Left ventricle myocardium inferior (tissue), 1 donor: Measurements from ENCODE around the gene TYW1B. TPM values are rescaled to one million over a fixed set of nuclear protein-coding genes. Genes with fewer than 3 reads are reported as not detected.
A peak's percentile ranks its signal among the peaks of the same experiment; 100 is the strongest.
"Not testable (repeated sequence)": the region's sequence is repeated elsewhere in the genome, so short reads cannot be mapped to it uniquely, and the experiment has no call there.

Experiments
- DNase-seq: peaks from one replicate; pipeline ENCODE4 v3.0.0-alpha.2; 2020
- H3K27ac ChIP-seq: fragments of 200-600 bp; replicated peaks from 2 replicates; pipeline ENCODE4 v1.8.0; 2021
- H3K27me3 ChIP-seq: fragments of 200-600 bp; 2 replicates; pipeline ENCODE4 v1.8.0; 2021; ENCODE audit warnings: low read depth
- H3K36me3 ChIP-seq: fragments of 200-600 bp; 2 replicates; pipeline ENCODE4 v1.8.0; 2021
- H3K4me1 ChIP-seq: fragments of 200-600 bp; 2 replicates; pipeline ENCODE4 v1.8.0; 2021
- H3K4me3 ChIP-seq: fragments of 200-600 bp; 2 replicates; pipeline ENCODE4 v1.8.0; 2021; ENCODE audit warnings: mild to moderate bottlenecking, moderate library complexity
- H3K9me3 ChIP-seq: fragments of 200-600 bp; replicated peaks from 2 replicates; pipeline ENCODE4 v1.8.0; 2021
- intact Hi-C: fragments of 100-400 bp; cut with micrococcal nuclease; formaldehyde crosslinking; loops from one replicate; pipeline ENCODE4 v1.11.0; 2022
- total RNA-seq: library from RNA; stranded (reverse); fragmentation: NEBNext Ultra II Directional; extraction: Animal tissue kit (Norgen Biotek cat#: 25700); gene quantifications from one replicate; pipeline ENCODE4 v1.2.1, GENCODE V29; 2021
- TF ChIP-seq, protein P1 (sequence below): fragments of 200-600 bp; IDR thresholded peaks from 2 replicates; pipeline ENCODE4 v1.8.0; 2021; ENCODE audit warnings: antibody characterized with exemption, mild to moderate bottlenecking, borderline replicate concordance
- donor health status: DM: no; HTN: yes; CAD: no; lungs with severe emphysema.

Gene TYW1B
- total RNA-seq, 1 donor from 2014 or later = 2.5 TPM

- H3K9me3 ChIP-seq, H3K4me3 ChIP-seq, H3K36me3 ChIP-seq, H3K27me3 ChIP-seq, H3K4me1 ChIP-seq, intact Hi-C loops, DNase-seq, H3K27ac ChIP-seq: not testable (repeated sequence)
- TF ChIP-seq, protein P1, sequence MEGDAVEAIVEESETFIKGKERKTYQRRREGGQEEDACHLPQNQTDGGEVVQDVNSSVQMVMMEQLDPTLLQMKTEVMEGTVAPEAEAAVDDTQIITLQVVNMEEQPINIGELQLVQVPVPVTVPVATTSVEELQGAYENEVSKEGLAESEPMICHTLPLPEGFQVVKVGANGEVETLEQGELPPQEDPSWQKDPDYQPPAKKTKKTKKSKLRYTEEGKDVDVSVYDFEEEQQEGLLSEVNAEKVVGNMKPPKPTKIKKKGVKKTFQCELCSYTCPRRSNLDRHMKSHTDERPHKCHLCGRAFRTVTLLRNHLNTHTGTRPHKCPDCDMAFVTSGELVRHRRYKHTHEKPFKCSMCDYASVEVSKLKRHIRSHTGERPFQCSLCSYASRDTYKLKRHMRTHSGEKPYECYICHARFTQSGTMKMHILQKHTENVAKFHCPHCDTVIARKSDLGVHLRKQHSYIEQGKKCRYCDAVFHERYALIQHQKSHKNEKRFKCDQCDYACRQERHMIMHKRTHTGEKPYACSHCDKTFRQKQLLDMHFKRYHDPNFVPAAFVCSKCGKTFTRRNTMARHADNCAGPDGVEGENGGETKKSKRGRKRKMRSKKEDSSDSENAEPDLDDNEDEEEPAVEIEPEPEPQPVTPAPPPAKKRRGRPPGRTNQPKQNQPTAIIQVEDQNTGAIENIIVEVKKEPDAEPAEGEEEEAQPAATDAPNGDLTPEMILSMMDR = peak; percentile 54
Observed at GRCh38 chr7:72635273-72635908, 192.6 kb downstream of the TYW1B start.

GRCh38 chr7:72632765-72633292 lies 195.2 kb downstream of the TYW1B start:
- H3K9me3 ChIP-seq, H3K27me3 ChIP-seq, H3K4me1 ChIP-seq, DNase-seq, H3K4me3 ChIP-seq, H3K27ac ChIP-seq, intact Hi-C loops, H3K36me3 ChIP-seq: not testable (repeated sequence)

DNA sequence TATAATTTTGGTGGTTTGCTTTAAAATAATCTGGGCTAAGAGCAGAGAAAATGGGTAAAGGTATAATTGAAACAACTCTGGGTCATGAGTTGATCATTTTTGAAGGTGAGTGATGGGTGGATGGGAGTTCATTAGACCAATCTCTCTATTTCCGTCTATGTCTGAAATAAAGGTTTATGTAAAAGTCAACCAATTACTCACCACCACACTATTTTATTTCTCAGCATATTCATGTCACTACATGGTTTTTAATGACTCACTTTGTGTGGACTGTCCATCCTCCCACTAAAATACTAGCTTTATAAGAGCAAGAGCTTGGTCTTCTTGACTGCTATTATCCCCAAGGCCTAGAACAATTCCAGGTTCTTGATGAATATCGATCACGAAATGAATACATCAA lies 199.6 kb downstream of the TYW1B start:
- DNase-seq, H3K9me3 ChIP-seq, H3K27ac ChIP-seq, H3K36me3 ChIP-seq, intact Hi-C loops, H3K4me3 ChIP-seq, H3K4me1 ChIP-seq, H3K27me3 ChIP-seq: not testable (repeated sequence)

DNA sequence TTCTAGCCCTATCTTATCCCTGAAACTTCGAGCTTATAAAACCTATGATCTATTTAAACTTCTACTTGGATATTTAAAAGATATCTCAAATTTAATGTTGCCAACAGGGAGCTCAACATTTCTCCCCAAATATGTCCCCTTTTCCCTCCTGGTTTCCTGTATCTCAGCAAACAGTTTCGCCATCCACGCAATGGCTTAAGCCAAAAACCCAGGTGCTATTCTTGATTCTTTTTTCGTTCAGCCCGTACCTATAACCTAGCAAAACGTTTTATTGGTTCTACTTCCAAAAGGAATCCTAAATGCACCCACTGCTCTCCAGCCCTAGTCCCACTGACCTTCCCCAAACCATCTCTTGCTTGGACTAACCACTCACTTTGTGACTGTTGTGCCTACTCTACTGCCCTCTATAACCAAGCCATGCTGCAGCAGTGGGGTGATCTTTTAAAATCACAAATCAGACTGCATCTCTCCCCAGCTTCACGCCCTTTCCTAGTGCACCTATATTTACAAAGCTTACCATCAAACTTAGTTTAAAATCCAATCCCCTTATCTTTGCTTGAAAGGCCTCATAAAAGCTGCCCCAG lies 201.5 kb downstream of the TYW1B start:
- H3K27ac ChIP-seq, H3K36me3 ChIP-seq, H3K27me3 ChIP-seq, H3K4me1 ChIP-seq, H3K9me3 ChIP-seq, H3K4me3 ChIP-seq, DNase-seq, intact Hi-C loops: not testable (repeated sequence)

DNA sequence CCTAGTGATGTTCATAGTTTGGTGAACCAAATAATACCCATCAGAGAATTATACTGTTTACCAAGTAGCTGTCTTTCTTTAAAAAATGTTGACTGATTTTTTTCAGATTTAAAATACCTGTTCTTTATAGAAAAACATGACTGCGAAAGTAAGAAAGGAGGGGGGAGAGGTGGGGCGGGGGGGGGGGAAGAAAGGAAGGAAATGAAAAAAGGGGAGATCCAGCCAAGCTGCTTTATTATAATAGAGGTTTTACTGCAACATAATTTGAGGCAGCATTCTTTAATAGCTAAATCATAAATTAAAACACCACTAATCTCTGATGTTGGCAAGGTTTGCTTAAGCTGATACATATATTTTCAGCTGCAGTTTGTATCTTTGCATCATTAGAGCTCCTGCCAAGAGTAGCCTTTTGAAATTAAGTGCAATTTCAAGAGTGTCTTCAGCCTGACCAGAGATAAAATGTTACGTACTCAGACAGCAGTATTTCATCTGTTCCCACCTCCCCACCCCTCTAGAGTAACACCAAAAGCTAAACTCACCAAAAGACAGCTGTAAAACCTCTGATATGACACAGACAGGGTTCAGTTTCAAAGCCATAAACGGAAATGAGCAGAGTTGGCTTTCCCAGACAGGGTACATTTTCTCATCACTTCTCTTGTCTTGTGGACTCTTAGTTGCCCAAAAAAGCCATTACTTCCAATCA lies 202.1 kb downstream of the TYW1B start:
- H3K27me3 ChIP-seq, DNase-seq, H3K4me3 ChIP-seq, H3K4me1 ChIP-seq, intact Hi-C loops, H3K27ac ChIP-seq, H3K9me3 ChIP-seq, H3K36me3 ChIP-seq: not testable (repeated sequence)

DNA sequence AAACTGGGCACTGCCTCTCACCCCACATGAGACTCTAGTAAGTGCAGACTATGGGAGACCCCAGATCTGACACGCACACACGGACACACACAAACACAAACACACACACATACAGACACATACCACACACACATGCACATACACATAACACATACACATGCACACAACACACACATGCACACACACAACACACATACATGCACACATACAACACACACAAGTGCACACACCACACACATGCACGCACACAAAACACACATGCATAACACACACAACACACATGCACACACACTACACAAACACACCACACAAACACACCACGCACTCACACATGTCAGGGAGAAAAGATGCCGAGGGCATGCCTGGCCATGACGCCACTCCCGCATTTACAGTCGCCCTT lies 205.5 kb downstream of the TYW1B start:
- DNase-seq = no peak
- no peaks in the 10 kb centered on the region for H3K4me1 ChIP-seq
- H3K4me3 ChIP-seq = no peak overlapping the region
- TF ChIP-seq, protein P1 = no peak
- intact Hi-C loops = no loop called here
- no peaks in the 10 kb centered on the region for H3K27me3 ChIP-seq
- no peaks in the 10 kb centered on the region for H3K9me3 ChIP-seq
- H3K36me3 ChIP-seq = no peaks in the 10 kb centered on the region
- H3K27ac ChIP-seq = no peak overlapping the region

- intact Hi-C loops, H3K27ac ChIP-seq, H3K4me3 ChIP-seq: not testable (repeated sequence)
Observed at GRCh38 chr7:72621761-72622187, 206.2 kb downstream of the TYW1B start.

GRCh38 chr7:72620923-72621322 lies 207.1 kb downstream of the TYW1B start:
- H3K4me3 ChIP-seq, H3K27ac ChIP-seq, intact Hi-C loops, H3K9me3 ChIP-seq, H3K36me3 ChIP-seq, H3K4me1 ChIP-seq, DNase-seq, H3K27me3 ChIP-seq: not testable (repeated sequence)

More at GRCh38 chr7:72621761-72622187, 206.2 kb downstream of the TYW1B start:
- not testable (repeated sequence) for H3K9me3 ChIP-seq, H3K36me3 ChIP-seq, H3K27me3 ChIP-seq, H3K4me1 ChIP-seq, DNase-seq

GRCh38 chr7:72618435-72619180 lies 209.4 kb downstream of the TYW1B start:
- intact Hi-C loops, H3K27ac ChIP-seq: not testable (repeated sequence)
- peaks cover 20% of the 10 kb centered on the region for H3K9me3 ChIP-seq

DNA sequence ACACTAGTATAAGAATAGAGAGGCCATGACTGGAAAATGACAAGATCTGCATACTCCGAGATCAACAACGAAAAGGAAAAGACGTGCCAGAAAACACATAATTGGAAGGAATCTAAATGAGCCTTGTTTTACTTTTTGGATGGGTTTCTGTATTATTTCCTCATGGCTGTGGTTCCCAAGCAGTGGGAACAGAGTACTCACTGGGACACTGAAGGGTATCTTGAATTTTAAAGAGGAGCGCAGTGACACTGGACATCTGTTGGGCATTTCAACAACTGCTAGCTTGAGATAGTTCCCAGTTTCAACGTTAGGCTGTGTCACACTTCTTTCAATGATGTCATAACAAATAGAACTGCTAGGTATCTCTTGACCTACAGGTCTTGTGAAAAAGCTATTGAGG lies 218.2 kb downstream of the TYW1B start:
- H3K36me3 ChIP-seq, H3K4me1 ChIP-seq, DNase-seq, H3K27me3 ChIP-seq, H3K4me3 ChIP-seq, intact Hi-C loops, H3K9me3 ChIP-seq, H3K27ac ChIP-seq: not testable (repeated sequence)

More at GRCh38 chr7:72618435-72619180, 209.4 kb downstream of the TYW1B start:
- DNase-seq, H3K27me3 ChIP-seq, H3K4me1 ChIP-seq, H3K4me3 ChIP-seq: not testable (repeated sequence)
- peaks cover 17% of the 10 kb centered on the region for H3K36me3 ChIP-seq

DNA sequence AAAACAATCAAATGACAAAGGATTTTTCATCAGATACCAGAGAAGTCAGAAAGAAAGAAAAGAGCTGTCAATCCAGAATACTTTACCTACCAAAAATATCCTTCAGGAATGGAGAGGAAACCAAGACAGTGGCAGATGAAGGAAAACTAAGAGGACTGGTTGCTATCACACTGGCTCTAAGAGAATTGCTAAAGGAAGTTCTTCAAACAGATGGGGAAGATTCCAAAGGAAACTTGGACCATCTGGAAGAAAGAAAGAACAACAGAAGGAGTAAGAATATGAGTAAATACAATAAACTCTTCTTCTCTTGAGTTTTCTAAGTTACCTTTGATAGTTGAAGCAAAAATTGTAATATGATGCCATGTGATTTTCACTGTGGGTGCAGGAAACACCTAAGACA lies 220.0 kb downstream of the TYW1B start:
- H3K4me1 ChIP-seq, H3K27ac ChIP-seq: not testable (repeated sequence)

More for the DNA sequence above, 220.0 kb downstream of the TYW1B start:
- H3K27me3 ChIP-seq, DNase-seq, H3K36me3 ChIP-seq, intact Hi-C loops, H3K4me3 ChIP-seq, H3K9me3 ChIP-seq: not testable (repeated sequence)
